Keratinocyte (primary cell): ENCODE results near the gene MAP4K2. TPM values are rescaled to one million over a fixed set of nuclear protein-coding genes. Genes with fewer than 3 reads are reported as not detected.

Experiments used
- DNase-seq: peaks from one replicate; pipeline ENCODE4 v3.0.0-alpha.2; 2011; ENCODE audit warnings: low read depth, missing footprints, low spot score
- FAIRE-seq: peaks from 2 replicates; lab custom pipeline; 2011; peaks lifted over from hg19 to GRCh38; lab: Jason Lieb, UNC
- H2AFZ ChIP-seq: 2 replicates; pipeline ENCODE4 v1.6.0; 2012; ENCODE audit warnings: low read length, control low read depth, inconsistent platforms; ENCODE audit not compliant: control insufficient read depth
- H3K27ac ChIP-seq: 2 replicates; pipeline ENCODE4 v1.5.1; 2011; ENCODE audit warnings: low read length; ENCODE audit not compliant: control insufficient read depth, insufficient read depth
- H3K27me3 ChIP-seq: 3 replicates; pipeline ENCODE4 v1.6.0; 2011; ENCODE audit warnings: low read length; ENCODE audit not compliant: control insufficient read depth, insufficient read depth; ENCODE audit errors: extremely low read depth
- H3K36me3 ChIP-seq, 2 experiments: 2 replicates in 1 of 2; 3 replicates in 1 of 2; pipeline ENCODE4 v1.5.1; 2011; ENCODE audit warnings: low read length in 2 of 2, mild to moderate bottlenecking in 1 of 2; ENCODE audit not compliant: control insufficient read depth in 2 of 2, insufficient read depth in 2 of 2; ENCODE audit errors: extremely low read depth in 1 of 2
- H3K4me1 ChIP-seq: 3 replicates; pipeline ENCODE4 v1.5.1; 2011; ENCODE audit warnings: low read length; ENCODE audit not compliant: control insufficient read depth, insufficient read depth; ENCODE audit errors: extremely low read depth
- H3K4me2 ChIP-seq: 3 replicates; pipeline ENCODE4 v1.6.0; 2011; ENCODE audit warnings: low read depth, low read length; ENCODE audit not compliant: control insufficient read depth, insufficient read depth; ENCODE audit errors: extremely low read depth
- H3K4me3 ChIP-seq, 3 experiments: fragments of 200-600 bp in 1 of 3; sonication (generic) in 1 of 3; 2 replicates in 2 of 3; 3 replicates in 1 of 3; pipeline ENCODE4 v1.5.1; 2011 to 2016; ENCODE audit warnings: low read length in 3 of 3, mild to moderate bottlenecking in 3 of 3, control low read depth in 2 of 3, inconsistent platforms in 1 of 3, low read depth in 1 of 3, mixed read lengths in 1 of 3, mixed run types in 1 of 3, moderate library complexity in 1 of 3; ENCODE audit not compliant: control insufficient read depth in 2 of 3, insufficient read depth in 2 of 3; ENCODE audit errors: extremely low read depth in 1 of 3
- H3K79me2 ChIP-seq: 2 replicates; pipeline ENCODE4 v1.6.0; 2012; ENCODE audit warnings: low read length; ENCODE audit not compliant: control insufficient read depth, insufficient read depth
- H3K9ac ChIP-seq: 3 replicates; pipeline ENCODE4 v1.6.0; 2011; ENCODE audit warnings: low read length; ENCODE audit not compliant: control insufficient read depth, insufficient read depth; ENCODE audit errors: extremely low read depth
- H3K9me1 ChIP-seq: 3 replicates; pipeline ENCODE4 v1.6.0; 2011; ENCODE audit warnings: low read length; ENCODE audit not compliant: control insufficient read depth, insufficient read depth; ENCODE audit errors: extremely low read depth
- H3K9me3 ChIP-seq: 2 replicates; pipeline ENCODE4 v1.5.1; 2012; ENCODE audit warnings: low read depth, low read length; ENCODE audit not compliant: control insufficient read depth
- H4K20me1 ChIP-seq: 3 replicates; pipeline ENCODE4 v1.6.0; 2011; ENCODE audit warnings: low read length; ENCODE audit not compliant: control insufficient read depth, insufficient read depth; ENCODE audit errors: extremely low read depth
- CTCF ChIP-seq, 3 experiments: IDR thresholded peaks in 1 of 3; conservative IDR thresholded peaks in 1 of 3; optimal IDR thresholded peaks in 1 of 3; 2 replicates in 2 of 3; 3 replicates in 1 of 3; pipeline versions ENCODE3 to v1.5.1; 2011; ENCODE audit warnings: low read length in 3 of 3, mild to moderate bottlenecking in 3 of 3, moderate library complexity in 2 of 3, control low read depth in 1 of 3, inconsistent platforms in 1 of 3; ENCODE audit not compliant: insufficient read depth in 2 of 3; ENCODE audit errors: extremely low read depth in 1 of 3
- EZH2 ChIP-seq: IDR thresholded peaks from one replicate; pipeline ENCODE4 v1.6.1; 2012; ENCODE audit warnings: inconsistent platforms, mild to moderate bottlenecking, low read length, moderate library complexity
- dilution Hi-C: fragments of 300-500 bp; cut with MboI; formaldehyde crosslinking; loops from one replicate; pipeline ENCODE4 v1.7.0; 2020; ENCODE audit warnings: low sequenced_read_pairs; ENCODE audit not compliant: extremely low pct_ligation_motif_present
- polyA plus RNA-seq, 5 experiments: library from polyadenylated mRNA; depleted of rRNA in 3 of 5; stranded (reverse) in 3 of 5; stranded (forward) in 1 of 5; unstranded in 1 of 5; fragments of >200 nt; gene quantifications; 1 replicate in 1 of 5; 2 replicates in 3 of 5; 3 replicates in 1 of 5; pipeline versions ENCODE4 v1.2.1 to v1.2.3, GENCODE V29; 2011 to 2012; ENCODE audit warnings: missing spikeins in 2 of 5, low read depth in 1 of 5, low replicate concordance in 1 of 5

MAP4K2 gene
- polyA plus RNA-seq, 1 donor (not counting 4 experiments of a cell fraction or from before 2014, with no cell fraction given), result 6.7 TPM

DNA sequence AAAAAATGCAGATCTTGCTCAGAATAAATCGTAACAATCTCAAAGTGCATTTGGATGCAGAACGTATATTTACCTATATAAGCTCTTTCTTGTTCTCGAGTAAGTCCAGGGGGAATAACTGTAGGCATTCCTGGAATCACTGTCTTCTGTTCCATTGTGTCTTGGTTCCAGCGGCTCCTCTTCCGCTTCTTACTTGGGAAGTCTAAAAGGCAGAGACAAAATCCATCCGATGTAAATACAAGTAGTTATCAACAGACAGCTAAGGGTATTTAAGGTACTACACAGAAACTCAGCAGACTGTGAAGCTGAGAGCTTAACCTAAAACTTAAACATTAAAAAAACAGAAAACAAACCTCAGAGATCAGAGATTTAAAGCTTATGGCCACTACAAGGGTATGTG, 26.6 kb downstream of the MAP4K2 start:
- H3K4me1 ChIP-seq, result peaks cover 16% of the 10 kb centered on the region
- H2AFZ ChIP-seq, result no peak overlapping the region
- H3K4me2 ChIP-seq, result peak overlapping the region; percentile 100
- H3K79me2 ChIP-seq, result peaks cover 60% of the 10 kb centered on the region
- H3K9me3 ChIP-seq, result no peaks in the 10 kb centered on the region
- FAIRE-seq, result no peak
- H4K20me1 ChIP-seq, result peaks cover 50% of the 10 kb centered on the region
- no peaks in the 10 kb centered on the region for H3K27me3 ChIP-seq
- DNase-seq, result no peak
- TF ChIP-seq CTCF (optimal IDR thresholded peaks at IDR 0.05 in 1 of 3, IDR thresholded peaks at IDR 0.05 in 1 of 3, conservative IDR thresholded peaks at IDR 0.05 in 1 of 3; ENCODE audit: extremely low read depth in 1 of 3, insufficient read depth in 2 of 3, low read length in 3 of 3) (no peak), EZH2 (no peak)
- H3K9me1 ChIP-seq, result no peaks in the 10 kb centered on the region
- dilution Hi-C loops, result no loop called here
- H3K4me3 ChIP-seq, result peak overlapping the region; percentile 58 to 100 (median 99)
- peaks cover 29 to 48% of the 10 kb centered on the region in 2 experiments for H3K36me3 ChIP-seq
- H3K9ac ChIP-seq, result peak overlapping the region; percentile 91
- H3K27ac ChIP-seq, result no peak overlapping the region

DNA sequence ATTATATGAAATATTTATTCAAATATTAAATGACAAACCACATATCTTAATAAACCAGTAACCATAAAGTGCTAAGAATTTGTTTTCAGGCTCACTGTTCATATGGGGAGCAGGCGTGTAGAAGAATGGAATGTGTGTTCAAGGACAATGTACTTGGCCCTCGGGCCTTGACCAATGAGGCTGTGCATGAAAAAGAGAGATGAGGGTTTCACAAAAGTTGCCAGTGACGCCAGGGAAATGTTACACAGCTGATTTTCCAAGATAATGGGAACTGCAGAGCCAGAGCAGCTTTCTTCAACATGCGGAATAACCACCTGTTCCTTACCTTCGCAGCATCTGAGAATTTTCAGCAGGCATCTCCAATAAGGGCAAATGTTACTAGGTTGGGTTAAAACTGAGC, 28.9 kb downstream of the MAP4K2 start:
- Histone ChIP-seq H3K4me1 (peaks cover 12% of the 10 kb centered on the region), H3K9me3 (no peaks in the 10 kb centered on the region), H3K27ac (no peak overlapping the region), H3K27me3 (no peaks in the 10 kb centered on the region), H3K9me1 (no peaks in the 10 kb centered on the region), H3K79me2 (peaks cover 79% of the 10 kb centered on the region), H3K4me3 (no peak overlapping the region), H4K20me1 (peaks cover 59% of the 10 kb centered on the region), H3K4me2 (no peak overlapping the region), H3K9ac (no peak overlapping the region), H3K36me3 (peaks cover 50 to 71% of the 10 kb centered on the region in 2 experiments), H2AFZ (no peak overlapping the region)
- TF ChIP-seq CTCF (optimal IDR thresholded peaks at IDR 0.05 in 1 of 3, IDR thresholded peaks at IDR 0.05 in 1 of 3, conservative IDR thresholded peaks at IDR 0.05 in 1 of 3; ENCODE audit: extremely low read depth in 1 of 3, insufficient read depth in 2 of 3, low read length in 3 of 3) (no peak), EZH2 (no peak)
- DNase-seq (no peak), FAIRE-seq (no peak)
- dilution Hi-C loops, result no loop called here
